Measurements from ENCODE around the gene TBC1D2B. TPM values are rescaled to one million over a fixed set of nuclear protein-coding genes. Genes with fewer than 3 reads are reported as not detected.

Gene TBC1D2B
- total and polyA plus RNA-seq, 2 donors (not counting 3 experiments of a cell fraction or from before 2014, with no cell fraction given): 30.8 to 46.1 TPM

DNA sequence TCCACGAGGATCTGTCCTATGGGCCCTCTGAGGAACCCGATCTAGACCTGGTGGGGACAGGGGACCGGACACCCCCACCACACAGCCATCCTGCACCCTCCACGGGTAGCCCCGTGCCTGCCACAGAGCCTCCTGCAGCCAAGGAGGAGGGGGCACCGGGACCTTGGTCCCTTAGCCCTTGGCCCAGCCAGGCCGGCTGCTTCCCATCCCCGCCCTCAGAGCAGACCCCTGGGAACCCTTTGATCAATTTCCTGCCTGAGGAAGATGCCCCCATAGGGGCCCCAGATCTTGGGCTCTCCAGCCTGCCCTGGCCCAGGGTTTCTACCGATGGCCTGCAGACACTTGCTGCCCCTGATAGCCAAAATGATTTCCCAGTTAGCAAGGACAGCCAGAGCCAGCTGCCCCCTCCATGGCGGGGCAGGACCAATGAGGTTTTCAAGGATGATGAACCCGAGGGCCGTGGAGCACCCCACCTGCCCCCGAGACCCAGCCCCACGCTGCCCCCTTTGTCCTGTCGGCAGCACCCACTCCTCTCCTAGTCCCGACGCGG lies 91.5 kb downstream of the TBC1D2B start:
- intact Hi-C loops (cut with micrococcal nuclease): no loop called here
- Histone ChIP-seq H3K9me1 (replicated peaks; ENCODE audit: control insufficient read depth, extremely low read depth, insufficient read depth, low read length) (no peaks in the 10 kb centered on the region), H3K36me3 (ENCODE audit: control insufficient read depth in 2 of 2, extremely low read depth in 1 of 2, insufficient read depth in 2 of 2, low read length in 2 of 2) (no peaks in the 10 kb centered on the region), H3K9me3 (replicated peaks; ENCODE audit: control insufficient read depth, insufficient read depth, low read length) (no peaks in the 10 kb centered on the region), H4K20me1 (replicated peaks; ENCODE audit: control insufficient read depth, extremely low read depth, insufficient read depth, low read length) (no peaks in the 10 kb centered on the region), H3K4me2 (ENCODE audit: insufficient read depth, low read length) (no peak overlapping the region), H3K9ac (replicated peaks; ENCODE audit: extremely low read depth, insufficient read depth, low read length) (no peak overlapping the region), H3K4me3 (replicated peaks in 1 of 3; ENCODE audit: insufficient read depth in 1 of 3, low read depth in 1 of 3, low read length in 3 of 3) (no peak overlapping the region), H3K4me1 (ENCODE audit: control insufficient read depth, extremely low read depth, insufficient read depth, low read length) (peaks cover 5% of the 10 kb centered on the region), H3K79me2 (ENCODE audit: control insufficient read depth, insufficient read depth, low read length) (no peaks in the 10 kb centered on the region), H3K27ac (ENCODE audit: insufficient read depth, low read depth, low read length) (no peak overlapping the region), H2AFZ (ENCODE audit: low read depth, low read length) (no peak overlapping the region), H3K27me3 (ENCODE audit: control insufficient read depth in 2 of 2, insufficient read depth in 2 of 2, low read length in 2 of 2) (peaks cover 0 to 1% of the 10 kb centered on the region in 2 experiments)
- CTCF ChIA-PET: no interaction called here
- BruUV-seq (replicated peaks): no TSS peak
- TF ChIP-seq POLR2AphosphoS5 (IDR thresholded peaks at IDR 0.05; ENCODE audit: insufficient read depth, low read depth, low read length) (no peak), GATA2 (IDR thresholded peaks at IDR 0.05; ENCODE audit: insufficient read depth, insufficient read length, low read depth, low read length) (no peak), CTCF (IDR thresholded peaks at IDR 0.05; ENCODE audit: extremely low read depth in 1 of 2, insufficient read depth in 1 of 2, low read depth in 1 of 2, low read length in 2 of 2) (no peak), MYC (IDR thresholded peaks at IDR 0.05; ENCODE audit: low read depth, low read length) (no peak), JUN (IDR thresholded peaks at IDR 0.05; ENCODE audit: borderline replicate concordance, insufficient read depth, insufficient read length, low read depth) (no peak), FOS (IDR thresholded peaks at IDR 0.05; ENCODE audit: borderline replicate concordance, insufficient read depth, low read length) (no peak)
- dilution Hi-C loops (cut with MboI; ENCODE audit: extremely low pct_ligation_motif_present, low sequenced_read_pairs): no loop called here
- DNase-seq (ENCODE audit: low read depth, low spot score) (no peak), FAIRE-seq (no peak)
- POLR2A ChIA-PET: no interaction called here

Measured in endothelial cell of umbilical vein (primary cell).